ENCODE results near the gene ING3. TPM values are rescaled to one million over a fixed set of nuclear protein-coding genes. Genes with fewer than 3 reads are reported as not detected.

The ING3 gene
- total RNA-seq, 1 experiment from 2014 or later = 23.1 TPM

DNA sequence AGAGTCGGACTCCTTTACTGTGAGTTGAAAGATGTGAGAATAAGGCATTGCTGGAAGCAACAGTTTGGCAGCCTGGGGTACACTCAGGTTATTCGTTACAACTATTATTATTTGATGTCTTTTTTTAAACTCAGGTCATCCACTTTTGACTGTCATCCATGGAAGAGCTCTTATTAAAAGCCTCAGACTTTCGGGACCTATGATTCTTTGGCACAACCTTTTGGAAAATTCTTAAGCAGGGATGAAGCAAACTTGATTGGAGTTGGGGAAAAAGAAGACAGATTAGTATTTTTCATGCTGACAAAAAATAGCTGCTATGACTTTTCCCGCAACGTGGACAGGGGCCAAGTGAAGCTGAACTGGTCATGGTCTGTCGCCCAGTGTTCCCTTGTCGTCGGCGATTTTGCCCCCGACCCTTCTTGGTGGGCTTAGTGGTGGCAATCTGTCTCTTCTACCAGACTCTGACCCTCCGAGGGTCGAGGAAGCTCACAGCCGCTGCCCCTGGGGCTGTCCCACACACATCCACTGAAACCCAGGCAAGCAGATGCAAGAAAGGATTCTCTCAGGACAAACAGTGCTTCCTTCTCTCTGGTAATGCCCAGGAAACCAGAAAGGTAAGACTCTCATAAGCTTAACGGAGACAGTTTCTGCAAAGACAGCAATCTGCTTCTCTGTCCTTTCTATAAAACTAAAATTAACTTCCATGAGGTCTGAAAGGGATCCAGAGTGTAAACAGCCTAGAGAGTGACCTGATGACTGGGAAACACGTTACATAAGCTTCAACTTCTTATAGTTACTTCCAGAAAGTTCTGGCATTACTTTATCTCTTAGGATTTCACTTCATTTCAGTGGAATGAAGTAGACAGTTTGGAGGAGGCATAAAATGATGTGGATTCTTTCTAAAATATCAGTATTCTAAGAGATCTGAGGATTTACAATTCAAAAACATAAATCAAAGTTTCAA, 39.0 kb downstream of the ING3 start:
- Histone ChIP-seq H2BK12ac (ENCODE audit: insufficient read length, low read depth, low read length) (no peak overlapping the region), H2BK120ac (ENCODE audit: low read depth, low read length, poor library complexity, severe bottlenecking) (no peak overlapping the region), H4K5ac (ENCODE audit: insufficient read length, low read depth, low read length) (no peak overlapping the region), H3K4me1 (ENCODE audit: insufficient read depth, low read length) (no peaks in the 10 kb centered on the region), H3T11ph (ENCODE audit: low read length) (no peak overlapping the region), H2BK15ac (ENCODE audit: low read depth, low read length) (no peak overlapping the region), H2AFZ (ENCODE audit: low read length) (no peak overlapping the region), H4K91ac (ENCODE audit: insufficient read length, low read depth, low read length) (no peak overlapping the region), H2BK20ac (ENCODE audit: low read depth, low read length, poor library complexity, severe bottlenecking) (no peak overlapping the region), H3K23me2 (ENCODE audit: insufficient read length, low read depth, low read length, poor library complexity, severe bottlenecking) (peaks cover 4% of the 10 kb centered on the region), H4K20me1 (ENCODE audit: control insufficient read depth, insufficient read depth, insufficient read length) (no peaks in the 10 kb centered on the region), H3K9ac (ENCODE audit: extremely low read depth, insufficient read length, low read length) (no peak overlapping the region), H3K79me2 (ENCODE audit: insufficient read depth, low read length) (no peaks in the 10 kb centered on the region), H3K23ac (ENCODE audit: insufficient read length, low read depth, low read length) (no peak overlapping the region), H4K8ac (replicated peaks; ENCODE audit: insufficient read length, low read depth, low read length) (no peak overlapping the region), H3K4me2 (ENCODE audit: insufficient read depth, insufficient read length, low read length) (no peak overlapping the region), H2BK5ac (ENCODE audit: insufficient read length, low read length) (no peak overlapping the region), H3K56ac (ENCODE audit: insufficient read length, low read depth, low read length) (no peak overlapping the region), H3K14ac (ENCODE audit: insufficient read depth, low read length) (no peak overlapping the region), H3K27ac (ENCODE audit: insufficient read length, low read depth, low read length) (no peak overlapping the region), H3K18ac (ENCODE audit: insufficient read length, low read depth, low read length) (no peak overlapping the region), H3K9me3 (ENCODE audit: control insufficient read depth, low read depth, low read length) (no peaks in the 10 kb centered on the region), H3K27me3 (ENCODE audit: insufficient read depth, low read length) (peaks cover 3% of the 10 kb centered on the region; the same call in 1 of the 2 replicates), H3K4ac (ENCODE audit: low read depth, low read length) (no peak overlapping the region), H3K79me1 (ENCODE audit: insufficient read depth, low read depth, low read length, poor library complexity, severe bottlenecking) (no peaks in the 10 kb centered on the region), H2AK5ac (ENCODE audit: insufficient read length, low read length) (no peak overlapping the region)
- H3K9me3 Mint-ChIP-seq = no peaks in the 10 kb centered on the region
- peaks cover 10 to 14% of the 10 kb centered on the region in 2 experiments for H3K4me1 Mint-ChIP-seq
- no peak for DNase-seq
- no peak overlapping the region for H3K27ac Mint-ChIP-seq
- H3K4me3 Mint-ChIP-seq = no peak overlapping the region
- peaks cover 30% of the 10 kb centered on the region for H3K27me3 Mint-ChIP-seq (ENCODE audit: low read depth)
- TF ChIP-seq, protein P1, sequence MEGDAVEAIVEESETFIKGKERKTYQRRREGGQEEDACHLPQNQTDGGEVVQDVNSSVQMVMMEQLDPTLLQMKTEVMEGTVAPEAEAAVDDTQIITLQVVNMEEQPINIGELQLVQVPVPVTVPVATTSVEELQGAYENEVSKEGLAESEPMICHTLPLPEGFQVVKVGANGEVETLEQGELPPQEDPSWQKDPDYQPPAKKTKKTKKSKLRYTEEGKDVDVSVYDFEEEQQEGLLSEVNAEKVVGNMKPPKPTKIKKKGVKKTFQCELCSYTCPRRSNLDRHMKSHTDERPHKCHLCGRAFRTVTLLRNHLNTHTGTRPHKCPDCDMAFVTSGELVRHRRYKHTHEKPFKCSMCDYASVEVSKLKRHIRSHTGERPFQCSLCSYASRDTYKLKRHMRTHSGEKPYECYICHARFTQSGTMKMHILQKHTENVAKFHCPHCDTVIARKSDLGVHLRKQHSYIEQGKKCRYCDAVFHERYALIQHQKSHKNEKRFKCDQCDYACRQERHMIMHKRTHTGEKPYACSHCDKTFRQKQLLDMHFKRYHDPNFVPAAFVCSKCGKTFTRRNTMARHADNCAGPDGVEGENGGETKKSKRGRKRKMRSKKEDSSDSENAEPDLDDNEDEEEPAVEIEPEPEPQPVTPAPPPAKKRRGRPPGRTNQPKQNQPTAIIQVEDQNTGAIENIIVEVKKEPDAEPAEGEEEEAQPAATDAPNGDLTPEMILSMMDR (conservative IDR thresholded peaks at IDR 0.05) = no peak
- WGBS (ENCODE audit: extremely low coverage, insufficient read length, low lambda C conversion rate) = no CpG with 5 or more reads among the region's 15 CpGs
- no peaks in the 10 kb centered on the region for H3K36me3 Mint-ChIP-seq (ENCODE audit: insufficient read depth in 1 of 3, low read depth in 3 of 3)
